Measurements from ENCODE around the gene CTSD.
A peak's percentile ranks its signal among the peaks of the same experiment; 100 is the strongest.

Gene CTSD

DNA sequence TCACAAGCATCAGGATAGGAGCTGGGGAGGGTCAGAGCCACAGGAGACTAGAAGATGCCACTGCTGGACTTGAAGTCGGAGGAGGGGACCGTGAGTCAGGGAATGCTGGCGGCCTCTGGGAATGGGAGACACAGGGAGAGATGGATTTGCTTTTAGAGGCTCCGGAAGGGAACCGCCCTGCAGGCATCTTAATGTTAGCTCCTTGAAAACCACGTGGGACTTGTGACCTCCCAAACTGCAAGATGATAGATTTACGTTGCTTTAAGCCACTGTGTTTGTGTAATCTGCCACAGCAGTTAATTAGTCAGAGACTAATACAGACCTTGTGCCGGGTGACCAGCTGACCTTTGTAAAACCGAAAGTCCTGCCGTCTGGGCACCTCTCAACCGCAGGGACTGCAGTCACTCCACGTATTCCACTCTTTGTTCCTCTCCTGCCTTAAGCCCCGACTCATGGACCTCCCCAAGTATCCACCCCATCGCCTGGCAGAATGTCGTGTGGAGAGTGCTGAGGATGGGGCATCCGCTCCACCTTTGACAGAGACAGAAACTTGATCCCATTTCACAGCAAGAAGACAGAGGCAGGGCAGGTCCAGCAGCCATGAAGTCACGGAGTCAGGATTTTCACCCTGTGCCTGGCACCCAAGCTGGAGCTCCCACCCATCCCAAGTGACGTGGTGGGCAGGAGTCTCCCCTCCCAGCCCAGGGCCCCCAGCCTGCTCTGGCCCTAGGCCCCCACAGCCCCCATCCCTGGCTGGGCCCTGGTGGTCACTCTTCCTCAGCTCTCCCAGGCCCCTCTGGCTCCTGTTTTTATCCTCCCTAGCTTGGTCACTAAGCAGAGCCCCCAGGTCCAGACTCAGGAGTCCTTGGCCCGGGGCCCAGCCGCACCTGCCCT lies 19.4 kb upstream of the CTSD start:
- DNase-seq = no peak

DNA sequence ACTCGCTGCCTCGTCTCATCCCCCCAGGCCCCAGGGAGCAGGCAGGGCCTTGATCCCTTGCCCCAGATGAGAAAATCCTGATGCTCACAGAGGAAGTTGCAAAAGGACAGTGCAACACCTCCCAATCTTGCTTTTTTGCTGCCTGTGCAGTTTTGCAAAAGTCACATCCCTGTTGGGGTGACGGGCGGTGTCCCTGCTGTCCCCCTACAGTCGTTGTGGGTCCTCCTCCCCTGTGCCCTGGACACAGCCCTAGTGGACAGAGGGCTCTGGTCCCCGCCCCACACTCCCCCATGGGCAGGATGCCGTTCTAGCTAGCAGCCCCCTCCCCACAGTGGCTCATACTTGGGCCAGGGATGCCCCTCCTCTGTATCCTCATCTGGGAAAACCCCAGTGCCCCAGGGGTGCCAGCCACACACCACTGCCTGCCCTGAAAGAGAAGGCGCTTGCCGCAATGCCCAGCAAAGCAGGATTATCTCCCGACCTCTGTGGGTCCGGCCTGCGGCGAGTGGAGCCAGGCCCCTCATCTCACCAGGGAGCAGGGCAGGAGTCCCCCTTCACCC lies 18.4 kb upstream of the CTSD start:
- DNase-seq = no peak

DNA sequence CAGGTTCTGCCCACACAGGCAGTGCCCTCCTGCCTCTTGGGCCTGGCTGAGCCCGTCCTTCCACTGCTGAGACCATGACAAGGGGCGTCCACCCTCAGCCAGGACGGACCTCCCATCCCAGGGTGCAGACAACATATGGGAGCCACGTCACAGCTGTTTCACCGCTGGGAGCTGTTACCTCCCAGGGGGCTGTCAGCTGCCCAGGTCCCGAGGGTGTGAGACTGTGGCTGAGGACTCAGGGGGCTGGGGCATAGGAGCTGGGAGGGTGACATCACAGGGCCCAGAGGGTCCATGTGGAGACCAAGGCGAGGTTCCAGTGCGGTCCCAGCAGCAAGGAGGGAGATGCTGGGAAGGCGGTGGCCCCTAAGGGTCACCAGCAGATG lies 17.9 kb upstream of the CTSD start:
- no peak for DNase-seq

DNA sequence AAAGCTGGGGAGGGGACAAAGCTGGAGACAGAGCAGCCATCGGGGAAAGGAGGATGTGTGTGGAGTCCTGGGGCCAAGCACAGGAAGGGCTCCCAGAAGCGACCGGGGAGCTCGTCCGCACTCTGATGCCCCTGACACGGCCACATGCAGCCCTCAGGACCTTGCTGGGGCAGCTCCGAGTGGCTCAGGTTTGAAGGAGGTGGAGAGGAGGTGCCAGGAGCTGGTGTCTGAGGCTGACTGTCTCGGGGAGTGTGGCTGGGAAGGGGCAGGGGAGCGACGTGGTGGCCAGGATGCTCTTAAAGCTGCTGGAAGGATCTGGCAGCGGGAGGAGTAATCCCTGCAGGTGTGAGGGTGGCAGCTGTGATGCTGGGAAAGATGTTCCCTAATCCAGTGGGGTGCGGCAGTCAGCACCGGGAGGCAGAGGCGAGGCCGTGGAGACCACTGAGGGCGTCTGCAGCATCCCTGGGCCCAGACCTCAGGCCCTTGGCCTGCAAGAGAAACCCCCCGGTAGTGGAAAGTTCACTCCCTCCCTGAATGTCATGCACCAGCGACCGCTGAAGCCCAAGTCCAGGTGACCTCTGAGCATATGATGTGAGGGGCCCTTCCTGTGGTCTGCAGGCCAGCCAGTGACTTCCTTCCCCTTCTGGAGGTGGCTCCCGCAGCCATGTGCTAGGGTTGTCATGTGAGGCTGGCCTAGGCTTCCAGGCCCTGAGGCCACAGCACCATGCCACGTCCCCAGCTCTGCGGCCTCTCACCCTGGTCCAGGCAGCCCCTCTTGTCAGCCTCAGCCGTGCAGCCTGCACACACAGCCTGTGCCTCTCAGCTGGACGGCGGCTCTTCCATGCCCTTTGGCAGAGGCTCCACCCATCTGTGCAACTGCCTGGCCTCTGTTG lies 17.2 kb upstream of the CTSD start:
- peak in 1 of 56 donors; percentile 47 for DNase-seq

DNA sequence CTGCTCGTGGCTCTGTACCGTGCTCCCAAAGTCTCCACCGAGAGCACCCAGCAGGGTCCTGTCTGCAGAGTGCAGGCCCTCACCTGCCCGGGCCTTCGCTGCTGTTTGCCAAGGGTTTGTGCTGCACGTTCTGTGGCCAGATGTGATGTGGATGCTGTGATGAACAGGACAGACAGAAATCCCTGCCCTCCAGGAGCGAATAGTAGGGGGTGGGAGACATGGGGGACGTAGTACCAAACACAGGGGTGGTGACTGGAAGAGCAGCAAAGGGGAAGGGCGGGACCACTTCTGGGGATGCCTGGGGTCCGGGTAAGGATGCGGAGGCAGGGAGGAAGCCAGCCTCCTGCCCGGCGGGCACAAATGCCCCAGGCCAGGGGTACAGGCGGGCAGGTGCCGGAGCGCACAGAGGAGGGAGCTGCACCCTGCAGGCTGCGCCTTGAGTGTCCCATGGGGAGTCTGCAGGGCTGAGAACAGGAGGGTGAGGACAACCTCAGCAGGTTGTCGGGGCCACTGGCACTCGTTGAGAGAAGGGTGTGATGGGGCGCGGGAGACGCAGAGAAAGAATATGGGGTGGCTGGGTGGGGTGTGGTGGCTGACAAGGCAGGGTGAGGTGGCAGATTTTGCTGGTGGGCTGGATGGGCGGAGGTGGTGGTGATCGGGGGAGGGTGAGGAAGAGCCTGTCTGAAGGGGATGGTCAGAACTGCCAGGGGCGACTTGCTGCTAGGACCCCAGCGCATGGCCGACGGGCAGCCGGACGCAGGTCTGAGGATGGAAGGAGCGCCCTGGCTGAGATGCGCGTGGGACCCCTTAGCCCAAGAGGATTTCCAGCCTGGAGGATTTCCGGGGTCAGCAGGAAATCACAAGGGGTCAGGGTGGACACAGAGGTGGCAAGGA lies 16.3 kb upstream of the CTSD start:
- DNase-seq = no peak

DNA sequence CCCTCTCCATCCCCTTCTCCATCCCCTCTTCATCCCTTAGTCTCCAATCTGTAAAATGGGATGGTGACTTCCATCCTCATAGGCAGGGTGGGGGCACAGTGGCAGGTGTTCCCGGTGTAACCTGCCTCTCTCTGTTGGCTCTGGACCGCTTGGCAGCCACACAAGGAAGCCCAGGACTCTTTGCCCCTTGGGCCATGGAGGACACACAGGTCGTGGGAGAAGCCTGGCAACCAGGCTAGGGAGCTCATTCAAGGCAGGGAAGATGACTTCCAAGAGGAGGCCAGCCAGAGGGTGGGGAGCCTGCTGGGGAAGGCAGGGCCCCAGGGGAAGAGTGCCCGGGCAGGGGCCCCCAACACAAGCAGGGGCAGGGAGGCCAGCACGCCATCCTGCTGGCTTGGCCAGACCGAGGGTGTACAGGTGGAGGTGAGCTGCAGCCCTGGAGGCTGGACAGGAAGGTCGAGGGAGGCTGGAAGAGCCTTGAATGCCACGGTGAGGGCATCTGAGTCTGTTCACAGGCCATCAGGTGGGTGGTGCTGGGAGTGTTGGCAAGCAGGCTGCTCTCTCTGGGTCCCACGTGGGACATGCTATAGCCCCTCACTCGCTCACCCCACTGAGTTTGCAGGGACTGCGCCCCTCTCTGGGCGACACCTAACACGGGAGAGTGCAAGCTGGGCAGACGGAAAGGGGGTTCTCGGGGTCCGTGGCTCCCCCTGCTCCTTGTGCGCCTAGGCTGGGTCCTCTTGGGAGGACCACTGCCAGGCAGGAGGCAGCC lies 15.5 kb upstream of the CTSD start:
- DNase-seq = no peak

DNA sequence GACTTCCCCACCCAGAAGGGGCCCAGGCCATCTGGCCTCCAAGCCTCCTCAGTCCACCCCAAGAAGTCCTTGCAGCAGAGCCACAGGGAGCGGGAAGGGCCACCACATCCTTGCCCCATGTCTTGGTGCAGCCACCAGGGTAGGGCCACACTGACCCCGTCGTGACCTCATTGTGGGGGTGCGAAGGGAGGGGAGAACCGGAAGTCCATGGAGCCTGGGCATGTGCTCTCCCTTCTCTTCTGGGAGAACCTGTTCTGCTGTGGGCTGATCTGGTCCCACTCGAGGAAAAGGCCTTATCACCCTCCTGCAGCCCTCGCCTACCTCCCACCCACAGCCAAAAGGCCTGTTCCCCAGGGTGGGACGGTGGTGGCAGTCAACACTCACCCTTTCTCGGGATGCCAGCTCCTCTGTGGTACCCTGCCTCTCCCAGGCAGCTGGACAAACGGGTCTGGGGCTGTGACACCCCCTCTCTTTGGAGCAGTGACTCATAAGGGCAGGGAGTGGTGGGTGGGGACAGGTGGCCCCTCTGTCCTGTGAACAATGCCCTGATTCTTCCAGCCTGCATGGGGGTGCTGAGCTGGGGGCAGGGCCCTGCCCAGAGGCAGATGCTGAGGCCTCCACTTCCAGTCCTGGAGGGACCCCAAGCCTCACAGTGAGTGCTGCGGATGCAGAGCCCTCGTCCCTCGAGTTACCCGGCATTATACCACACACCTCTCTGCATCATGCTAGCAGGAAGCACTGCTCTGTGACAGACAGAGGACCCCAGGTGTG lies 14.6 kb upstream of the CTSD start:
- no peak for DNase-seq

DNA sequence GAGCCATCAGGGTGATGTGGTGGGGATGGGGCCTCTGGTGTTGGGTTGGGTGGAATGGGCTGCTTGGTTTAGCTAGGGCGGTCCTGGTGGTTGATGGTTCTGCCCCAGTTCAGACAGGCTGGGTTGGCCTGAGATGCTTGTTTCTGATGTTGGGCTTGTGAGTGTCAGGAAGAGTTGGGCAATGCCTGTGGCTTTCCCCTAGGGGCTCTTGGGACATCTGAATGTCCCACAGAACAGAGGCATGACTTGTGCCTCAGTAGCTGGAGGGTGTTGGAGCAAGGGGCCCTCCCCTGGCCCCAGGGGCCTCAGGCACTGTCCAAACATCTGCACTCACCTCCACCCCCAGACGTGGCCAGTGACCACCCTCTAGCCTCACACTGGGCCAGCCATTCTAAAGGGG lies 14.0 kb upstream of the CTSD start:
- no peak for DNase-seq

DNA sequence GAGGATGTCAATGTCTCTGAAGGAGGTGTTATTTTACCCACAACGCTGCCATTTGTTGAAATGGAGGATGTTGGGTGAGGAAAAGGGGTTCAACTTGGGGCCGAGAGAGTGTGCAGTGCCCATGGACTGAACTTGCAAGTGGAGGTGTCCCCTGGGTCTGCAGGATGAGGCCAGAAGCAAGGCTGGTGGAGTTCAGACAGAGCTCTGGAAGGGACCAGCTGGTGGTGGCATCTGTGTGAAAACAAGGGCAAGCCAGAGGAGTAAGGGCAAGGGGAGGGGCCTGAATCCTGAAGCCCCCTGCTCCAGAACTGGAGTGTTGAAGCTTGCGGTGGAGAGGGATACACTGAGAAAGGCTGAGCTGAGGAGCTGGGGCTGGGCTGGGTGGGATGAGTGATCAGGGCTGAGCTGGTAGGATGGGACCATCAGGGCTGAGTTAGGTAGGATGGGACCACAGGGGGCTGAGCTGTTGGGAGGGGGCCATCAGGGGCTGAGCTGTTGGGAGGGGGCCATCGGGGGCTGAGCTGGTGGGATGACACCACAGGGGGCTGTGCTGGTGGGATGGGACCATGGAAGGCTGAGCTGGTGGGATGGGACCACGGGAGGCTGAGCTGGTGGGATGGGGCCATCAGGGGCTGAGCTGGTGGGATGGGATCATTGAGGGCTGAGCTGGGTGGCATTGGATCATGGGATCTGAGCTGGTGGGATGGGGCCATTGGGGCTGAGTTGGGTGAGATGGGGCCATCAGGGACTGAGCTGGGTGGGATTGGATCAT lies 13.4 kb upstream of the CTSD start:
- DNase-seq = no peak

DNA sequence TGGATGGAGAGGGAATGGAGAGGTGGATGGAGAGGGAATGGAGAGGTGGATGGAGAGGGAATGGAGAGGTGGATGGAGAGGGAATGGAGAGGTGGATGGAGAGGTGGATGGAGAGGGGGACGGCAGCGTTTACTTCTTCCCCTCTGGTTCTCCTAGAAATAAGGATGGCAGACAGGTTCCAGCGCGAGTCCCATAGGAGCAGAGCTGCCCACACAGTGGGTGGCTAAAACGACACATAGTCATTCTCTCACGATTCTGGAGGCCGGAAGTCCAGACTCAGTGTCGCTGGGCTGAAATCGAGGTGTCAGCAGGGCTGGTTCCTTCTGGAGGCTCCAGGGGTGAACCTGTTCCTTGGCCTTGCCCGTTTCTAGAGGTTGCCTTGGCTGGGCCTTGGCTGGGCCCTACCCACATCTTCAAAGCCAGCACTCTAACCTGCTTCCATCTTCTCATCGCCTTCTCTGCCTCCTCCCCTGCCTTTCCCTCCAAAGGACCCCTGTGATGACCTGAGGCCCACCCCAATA lies 12.7 kb upstream of the CTSD start:
- no peak for DNase-seq

DNA sequence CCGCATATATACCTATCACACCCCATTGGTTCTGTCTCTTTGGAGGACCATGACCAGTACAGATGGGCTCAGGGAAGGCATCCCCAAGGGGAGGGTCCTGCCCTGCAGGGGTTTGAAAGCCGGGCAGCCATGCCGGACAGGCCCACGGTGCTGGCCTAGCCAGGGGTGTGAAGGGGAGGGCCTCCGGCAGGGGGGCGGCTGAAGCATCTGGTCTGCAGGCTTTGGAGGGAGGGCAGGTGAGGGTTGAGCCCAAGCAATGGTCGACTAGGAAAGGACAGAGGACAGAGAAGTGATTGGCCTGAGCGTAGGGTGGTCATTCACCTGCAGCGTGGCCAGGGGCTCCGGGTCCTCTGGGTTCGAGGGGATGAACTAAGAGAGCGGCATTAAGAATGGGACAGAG lies 11.2 kb upstream of the CTSD start:
- DNase-seq = no peak

DNA sequence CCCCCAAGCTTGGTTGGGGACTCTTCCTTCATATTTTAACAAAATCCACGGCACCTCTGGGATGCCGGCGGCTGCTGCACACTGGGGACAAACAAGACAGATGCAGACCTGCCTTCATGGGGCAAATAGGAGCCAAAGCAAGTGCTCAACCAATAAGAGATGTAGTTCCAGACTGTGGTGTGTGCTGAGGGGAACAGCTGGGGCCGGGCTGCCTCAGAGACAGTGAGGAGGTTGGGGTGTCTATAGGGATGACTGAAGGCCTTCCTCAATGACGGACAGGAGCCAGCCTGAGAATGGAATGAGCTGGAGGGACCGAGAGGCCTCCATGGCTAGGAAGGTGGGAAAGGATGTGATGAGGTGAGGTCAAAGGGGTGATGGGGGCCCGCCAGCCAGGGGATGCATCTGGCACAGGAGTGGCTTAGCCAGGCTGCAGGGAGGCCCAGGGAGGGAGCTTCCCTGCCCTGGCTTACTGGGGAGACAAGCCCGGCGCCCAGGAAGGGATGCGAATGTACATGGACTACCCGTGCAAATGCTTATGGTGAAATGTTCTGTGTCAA lies 10.3 kb upstream of the CTSD start:
- DNase-seq = no peak

DNA sequence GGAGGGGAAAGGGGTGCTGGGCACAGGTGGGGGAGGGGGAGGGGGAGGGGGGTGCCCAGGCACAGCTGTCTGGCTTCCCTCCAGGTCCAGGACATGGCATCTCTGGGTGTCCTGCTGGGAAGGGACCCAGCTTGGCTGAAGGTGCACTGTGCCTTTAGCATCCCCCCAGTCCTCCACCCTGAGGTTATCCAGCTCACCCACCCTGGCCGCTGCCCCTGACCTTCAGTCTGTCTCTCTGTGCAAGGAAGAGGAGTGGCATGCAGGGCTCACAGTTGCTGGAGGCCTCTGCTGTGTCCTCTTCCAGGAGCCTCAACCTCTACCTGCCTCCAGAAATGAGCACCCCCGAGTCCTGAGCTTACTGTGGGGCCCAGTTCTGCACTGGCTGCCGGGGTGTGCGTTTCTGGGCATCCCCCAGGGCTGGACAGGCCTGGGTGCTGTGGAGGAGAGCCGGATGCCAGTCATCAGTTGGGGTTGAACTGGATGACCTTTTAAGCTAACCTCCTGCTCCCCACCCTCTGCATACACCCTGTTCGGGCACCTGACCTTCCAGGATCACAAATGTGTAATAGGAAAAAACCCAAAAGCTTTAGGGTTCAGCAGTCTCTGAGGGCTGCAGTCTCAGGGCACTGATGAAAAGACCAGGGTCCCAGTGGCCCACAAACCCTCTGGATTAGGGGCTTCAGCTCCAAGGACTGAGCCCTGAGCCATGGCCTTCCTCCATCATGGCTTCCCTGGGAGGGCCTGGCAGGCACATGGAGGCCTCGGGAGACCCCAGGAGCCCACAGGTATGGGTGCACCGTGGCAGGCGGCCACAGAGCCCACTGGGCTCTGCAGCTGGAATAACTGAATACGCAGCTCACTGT lies 9.6 kb upstream of the CTSD start:
- DNase-seq = no peak

DNA sequence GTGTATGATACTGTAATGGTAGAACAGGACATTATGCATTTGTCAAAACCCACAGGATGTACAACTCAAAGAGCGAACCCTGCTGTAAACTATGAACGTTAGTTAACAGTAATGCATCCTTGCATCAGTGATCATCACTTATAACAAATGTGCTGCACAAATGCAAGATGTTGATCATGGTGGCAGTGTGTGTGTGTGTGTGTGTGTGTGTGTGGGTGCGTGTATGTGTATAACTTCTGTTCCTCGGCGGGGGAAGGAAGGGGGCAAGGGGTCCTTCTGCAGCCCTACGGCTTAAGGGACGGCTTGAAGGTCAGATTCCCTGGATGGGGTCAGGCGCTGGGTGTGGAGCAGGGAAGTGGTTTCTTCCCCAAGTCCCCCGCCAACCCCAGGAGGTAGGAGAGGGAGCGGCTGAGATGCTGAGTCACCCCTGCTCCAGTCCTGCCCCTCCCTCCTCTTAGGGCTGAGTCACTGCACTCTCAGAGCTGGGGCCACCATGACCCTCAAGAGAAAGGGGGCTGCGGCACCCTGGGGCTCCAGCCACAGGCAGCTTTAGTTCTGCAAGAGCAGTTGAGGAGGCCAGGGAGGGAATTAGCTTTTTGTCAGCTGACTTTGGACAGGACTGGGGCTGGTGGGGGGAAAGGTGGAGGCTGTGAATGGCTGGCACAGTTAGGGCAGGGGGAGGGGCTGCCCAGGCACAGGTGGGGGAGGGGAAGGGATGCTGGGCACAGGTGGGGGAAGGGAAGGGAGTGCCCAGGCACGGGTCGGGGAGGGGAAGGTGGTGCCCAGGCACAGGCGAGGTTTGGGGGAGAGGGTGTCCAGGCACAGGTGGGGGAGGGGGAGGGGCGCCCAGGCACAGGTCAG lies 8.8 kb upstream of the CTSD start:
- peak in 2 of 56 donors; percentile 20 to 34 for DNase-seq

DNA sequence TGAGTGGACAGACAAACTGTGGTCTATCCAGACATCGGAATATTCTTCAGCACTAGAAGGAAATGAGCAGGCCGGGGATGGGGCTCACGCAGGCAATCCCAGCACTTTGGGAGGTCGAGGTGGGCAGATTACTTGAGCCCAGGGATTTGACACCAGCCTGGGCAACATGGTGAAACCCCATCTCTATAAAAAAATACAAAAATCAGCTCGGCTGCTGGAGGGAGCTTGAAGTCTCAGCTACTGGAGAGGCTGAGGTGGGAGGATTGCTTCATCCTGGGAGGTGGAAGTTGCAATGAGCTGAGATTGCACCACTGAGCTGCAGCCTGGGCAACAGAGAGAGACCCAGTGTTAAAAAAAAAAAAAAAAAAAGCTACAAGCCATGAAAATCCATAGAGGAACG lies 8.0 kb upstream of the CTSD start:
- DNase-seq = no peak

DNA sequence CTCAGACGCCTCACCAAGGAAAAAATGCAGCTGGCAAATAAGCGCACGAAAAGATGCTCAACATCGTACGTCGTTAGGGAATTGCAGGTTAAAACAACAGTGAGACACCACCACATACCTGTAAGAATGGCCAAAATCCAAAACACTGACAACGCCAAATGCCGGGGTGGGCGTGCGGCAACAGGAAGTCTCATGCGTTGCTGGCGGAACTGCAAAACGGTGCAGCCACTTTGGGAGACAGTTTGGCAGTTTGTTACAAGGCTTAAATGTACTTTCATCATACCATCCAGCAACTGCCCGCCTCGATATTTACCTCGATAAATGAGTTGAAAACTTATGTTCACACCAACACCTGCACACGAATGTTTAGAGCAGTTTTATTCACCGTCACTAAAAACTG lies 7.5 kb upstream of the CTSD start:
- no peak for DNase-seq
